HepG2 (cell line): ENCODE data around the gene IL18R1. TPM values are rescaled to one million over a fixed set of nuclear protein-coding genes. Genes with fewer than 3 reads are reported as not detected.

ENCODE experiments used
- ATAC-seq: fragments of 200-7000 bp; cut with Tn5 transposase; 3 replicates; pipeline ENCODE4 v1.9.1; 2020; ENCODE audit warnings: mild to moderate bottlenecking, moderate library complexity
- Bru-seq: library from RNA; stranded (reverse); fragments of 400-500 nt; gene quantifications from one replicate; lab custom pipeline; 2021; lab: Mats Ljungman, UMichigan
- BruChase-seq, 2 experiments: library from RNA; stranded (reverse); fragments of 400-500 nt; gene quantifications; one replicate each; lab custom pipeline; 2021; lab: Mats Ljungman, UMichigan
- BruUV-seq: library from RNA; stranded (reverse); fragments of 400-500 nt; replicated peaks from 2 replicates; lab custom pipeline; 2021; lab: Mats Ljungman, UMichigan
- CTCF ChIA-PET: fragments of 300-600 bp; formaldehyde crosslinking; extraction: SDS; loops from one replicate; lab custom pipeline; 2021; ENCODE audit warnings: low total read pairs, inconsistent platforms, low intra/inter-chr PET ratio; lab: Yijun Ruan, JAX
- POLR2A ChIA-PET: fragments of 350-600 bp; sonication (Branson Sonifier 250); formaldehyde crosslinking; loops from one replicate; lab custom pipeline; 2020; ENCODE audit warnings: antibody characterized with exemption, inconsistent platforms; lab: Yijun Ruan, JAX
- DNase-seq: peaks from one replicate; pipeline ENCODE4 v3.0.0-alpha.2; 2015; ENCODE audit warnings: low spot score
- FAIRE-seq: peaks from 3 replicates; lab custom pipeline; 2011; peaks lifted over from hg19 to GRCh38; lab: Jason Lieb, UNC
- H2AFZ ChIP-seq: one replicate; pipeline ENCODE4 v1.6.1; 2011; ENCODE audit warnings: low read length, inconsistent platforms
- H3K27ac ChIP-seq: fragments of 300-600 bp; 3 replicates; pipeline ENCODE4 v1.8.0; 2011; ENCODE audit warnings: mixed run types, mild to moderate bottlenecking, mixed read lengths, low read length, inconsistent platforms; ENCODE audit not compliant: insufficient read depth; ENCODE audit errors: extremely low read length
- H3K27me3 ChIP-seq, 2 experiments: fragments of 200-600 bp in 1 of 2; 2 replicates in 1 of 2; 3 replicates in 1 of 2; pipeline versions ENCODE4 v1.6.0 to v1.8.0; 2011; ENCODE audit warnings: low read length in 2 of 2, mild to moderate bottlenecking in 2 of 2, moderate library complexity in 2 of 2, inconsistent platforms in 1 of 2; ENCODE audit not compliant: insufficient read depth in 2 of 2, control insufficient read depth in 1 of 2
- H3K36me3 ChIP-seq, 2 experiments: fragments of 200-600 bp in 1 of 2; replicated peaks in 1 of 2; 2 replicates in 1 of 2; 3 replicates in 1 of 2; pipeline versions ENCODE4 v1.5.1 to v1.8.0; 2011; ENCODE audit warnings: low read length in 2 of 2, inconsistent platforms in 1 of 2; ENCODE audit not compliant: insufficient read depth in 2 of 2, control insufficient read depth in 1 of 2
- H3K4me1 ChIP-seq: 2 replicates; pipeline ENCODE4 v1.5.1; 2012; ENCODE audit warnings: low read length, inconsistent platforms; ENCODE audit not compliant: insufficient read depth
- H3K4me2 ChIP-seq: 2 replicates; pipeline ENCODE4 v1.6.0; 2011; ENCODE audit warnings: low read depth, low read length, inconsistent platforms
- H3K4me3 ChIP-seq, 3 experiments: fragments of 200-600 bp in 1 of 3; sonication (generic), shearing (Covaris generic) in 1 of 3; replicated peaks in 1 of 3; 2 replicates each; pipeline ENCODE4 v1.5.1; 2011 to 2016; ENCODE audit warnings: low read length in 3 of 3, inconsistent platforms in 2 of 3, low read depth in 2 of 3, mild to moderate bottlenecking in 2 of 3, control low read depth in 1 of 3, mixed read lengths in 1 of 3; ENCODE audit not compliant: insufficient read depth in 1 of 3
- H3K79me2 ChIP-seq: one replicate; pipeline ENCODE4 v1.6.1; 2011; ENCODE audit warnings: low read length, inconsistent platforms; ENCODE audit not compliant: insufficient read depth
- H3K9ac ChIP-seq: 2 replicates; pipeline ENCODE4 v1.6.0; 2011; ENCODE audit warnings: mild to moderate bottlenecking, low read depth, low read length, inconsistent platforms; ENCODE audit not compliant: insufficient read depth
- H3K9me3 ChIP-seq: 2 replicates; pipeline ENCODE4 v1.5.1; 2012; ENCODE audit warnings: mild to moderate bottlenecking, low read length
- H4K20me1 ChIP-seq: 2 replicates; pipeline ENCODE4 v1.6.0; 2011; ENCODE audit warnings: inconsistent platforms, mild to moderate bottlenecking, low read length, moderate library complexity; ENCODE audit not compliant: insufficient read depth
- AKAP8 ChIP-seq: sonication (generic); formaldehyde crosslinking; IDR thresholded peaks from 2 replicates; pipeline ENCODE4 v1.5.1; 2020; ENCODE audit warnings: mild to moderate bottlenecking, missing genetic modification reagents
- ATF6 ChIP-seq: sonication (generic); formaldehyde crosslinking; conservative IDR thresholded peaks from 2 replicates; pipeline ENCODE4 v1.4.0; 2020; ENCODE audit warnings: missing genetic modification reagents
- KDM3A ChIP-seq: IDR thresholded peaks from 2 replicates; pipeline ENCODE4 v1.6.1; 2018; ENCODE audit warnings: low read depth, missing compliant biosample characterization
- KLF13 ChIP-seq: sonication (generic); formaldehyde crosslinking; IDR thresholded peaks from 2 replicates; pipeline ENCODE4 v1.4.0; 2020; ENCODE audit warnings: mild to moderate bottlenecking, missing genetic modification reagents
- MATR3 ChIP-seq: sonication (generic); formaldehyde crosslinking; IDR thresholded peaks from 2 replicates; pipeline ENCODE4 v1.4.0; 2020; ENCODE audit warnings: missing genetic modification reagents
- MXI1 ChIP-seq: IDR thresholded peaks from 3 replicates; pipeline ENCODE4 v1.6.1; 2012; ENCODE audit warnings: low read depth, low read length, inconsistent platforms, borderline replicate concordance
- SALL1 ChIP-seq: sonication (generic); formaldehyde crosslinking; IDR thresholded peaks from 2 replicates; pipeline ENCODE4 v1.8.0; 2022; ENCODE audit warnings: mild to moderate bottlenecking, missing genetic modification reagents
- STAT6 ChIP-seq: sonication (generic); formaldehyde crosslinking; IDR thresholded peaks from 2 replicates; pipeline ENCODE4 v1.4.0; 2020; ENCODE audit warnings: missing genetic modification reagents, mild to moderate bottlenecking, borderline replicate concordance
- ZNF33B ChIP-seq: sonication (generic); formaldehyde crosslinking; IDR thresholded peaks from 2 replicates; pipeline ENCODE4 v1.5.1; 2020; ENCODE audit warnings: mild to moderate bottlenecking, missing genetic modification reagents
- ZNF557 ChIP-seq: sonication (generic); formaldehyde crosslinking; IDR thresholded peaks from 2 replicates; pipeline ENCODE4 v1.4.0; 2020; ENCODE audit warnings: missing genetic modification reagents
- ZNF619 ChIP-seq: sonication (generic); formaldehyde crosslinking; IDR thresholded peaks from 2 replicates; pipeline ENCODE4 v1.4.0; 2020; ENCODE audit warnings: mild to moderate bottlenecking, missing genetic modification reagents
- ZSCAN21 ChIP-seq: sonication (generic); formaldehyde crosslinking; IDR thresholded peaks from 2 replicates; pipeline ENCODE4 v1.8.0; 2022; ENCODE audit warnings: mild to moderate bottlenecking, missing genetic modification reagents, moderate library complexity, borderline replicate concordance
- WGBS: methylation state at CpG from one replicate; pipeline ENCODE4 v1.1.6; 2017; ENCODE audit warnings: low lambda C conversion rate; 5-methylcytosine and 5-hydroxymethylcytosine counted together
- in situ Hi-C: cut with HindIII; loops from 2 replicates; pipeline ENCODE4 v1.10.0; 2017; ENCODE audit warnings: low pct_unique_long_range_greater_than_20kb; ENCODE audit not compliant: extremely low pct_ligation_motif_present
- intact Hi-C: fragments of 100-400 bp; cut with micrococcal nuclease; formaldehyde crosslinking; loops from one replicate; pipeline ENCODE4 v1.10.0; 2022; ENCODE audit not compliant: unreplicated experiment
- long read RNA-seq, 2 experiments: library from RNA in 1 of 2; library from polyadenylated mRNA in 1 of 2; stranded (forward) in 1 of 2; unstranded in 1 of 2; transcript quantifications; one replicate each; pipeline ENCODE4 v2.0.0, GENCODE V29; 2019 to 2022
- polyA minus RNA-seq, 3 experiments: library from RNA; depleted of rRNA, polyadenylated mRNA; stranded (reverse); fragments of >200 nt; gene quantifications; 2 replicates each; pipeline ENCODE4 v1.2.3, GENCODE V29; 2011; ENCODE audit warnings: low replicate concordance in 1 of 3
- polyA plus RNA-seq, 8 experiments: library from polyadenylated mRNA; depleted of rRNA in 3 of 8; stranded (reverse) in 7 of 8; unstranded in 1 of 8; fragments of >200 nt; fragmentation: Illumina TruSeq in 4 of 8; extraction: Trizol in 4 of 8; gene quantifications; 2 replicates each; pipeline versions ENCODE4 v1.2.1 to v1.2.3, GENCODE V29; 2011 to 2016; ENCODE audit warnings: low read depth in 4 of 8, missing spikeins in 1 of 8, mixed read lengths in 1 of 8; ENCODE audit not compliant: insufficient read depth in 1 of 8
- total RNA-seq, 5 experiments: library from RNA; depleted of rRNA; stranded (reverse); fragments of >200 nt; fragmentation: Illumina TruSeq; extraction: Trizol; gene quantifications; 2 replicates each; pipeline ENCODE4 v1.2.3, GENCODE V29; 2016; ENCODE audit warnings: low read depth in 1 of 5

Gene IL18R1
- total RNA-seq (2016; rRNA removed; fragmentation: Illumina TruSeq; extraction: Trizol) = 0.04 TPM in 1 of 2 replicates, not detected in the other
- not detected in 2 replicates for total RNA-seq (2016; cell fraction: cytosol; rRNA removed; fragmentation: Illumina TruSeq; extraction: Trizol; ENCODE audit: low read depth)
- total RNA-seq (2016; cell fraction: insoluble cytoplasmic fraction; rRNA removed; fragmentation: Illumina TruSeq; extraction: Trizol) = 0.28 TPM in 1 of 2 replicates, not detected in the other
- total RNA-seq (2016; cell fraction: membrane; rRNA removed; fragmentation: Illumina TruSeq; extraction: Trizol) = 0.09 TPM in 1 of 2 replicates, not detected in the other
- 0.25 TPM in 1 of 2 replicates, not detected in the other for total RNA-seq (2016; cell fraction: nucleus; rRNA removed; fragmentation: Illumina TruSeq; extraction: Trizol)
- polyA plus RNA-seq (2011; rRNA removed) = 0.01 and 0.08 TPM in 2 replicates
- polyA plus RNA-seq (2011; cell fraction: cytosol; rRNA removed) = 0.09 TPM in 2 replicates
- polyA plus RNA-seq (2011; cell fraction: nucleus; rRNA removed) = 0.17 TPM in 1 of 2 replicates, not detected in the other
- polyA plus RNA-seq (2012) = 0.20 TPM in 1 of 2 replicates, not detected in the other
- polyA plus RNA-seq (2016; cell fraction: cytosol; fragmentation: Illumina TruSeq; extraction: Trizol; ENCODE audit: low read depth) = 0.05 TPM in 1 of 2 replicates, not detected in the other
- polyA plus RNA-seq (2016; cell fraction: insoluble cytoplasmic fraction; fragmentation: Illumina TruSeq; extraction: Trizol; ENCODE audit: low read depth) = 0.35 TPM in 1 of 2 replicates, not detected in the other
- 0.15 TPM in 1 of 2 replicates, not detected in the other for polyA plus RNA-seq (2016; cell fraction: membrane; fragmentation: Illumina TruSeq; extraction: Trizol; ENCODE audit: low read depth)
- 0.79 TPM in 1 of 2 replicates, not detected in the other for polyA plus RNA-seq (2016; cell fraction: nucleus; fragmentation: Illumina TruSeq; extraction: Trizol; ENCODE audit: insufficient read depth, low read depth)
- polyA minus RNA-seq (2011; rRNA and poly(A)+ RNA removed; ENCODE audit: low replicate concordance) = 0.20 and 1.2 TPM in 2 replicates
- polyA minus RNA-seq (2011; cell fraction: cytosol; rRNA and poly(A)+ RNA removed) = not detected in 2 replicates
- polyA minus RNA-seq (2011; cell fraction: nucleus; rRNA and poly(A)+ RNA removed) = 0.12 and 1.4 TPM in 2 replicates
- percentile 32 among the genes with signal in this experiment for Bru-seq, nascent RNA
- BruChase-seq, experiment 1, labeled RNA remaining after a 6-hour chase = percentile 24 among the genes with signal in this experiment
- percentile 30 among the genes with signal in this experiment for BruChase-seq, experiment 2, labeled RNA remaining after a 2-hour chase
- long read RNA-seq, experiment 1 = 0 reads
- long read RNA-seq, experiment 2, partial matches to known transcripts = 0 of 1 reads
- long read RNA-seq, experiment 2, other reads (novel, unspliced or antisense) = 1 of 1 reads

GRCh38 chr2:102355526-102356380, at the start of gene IL18R1:
IL18R1 (plus strand) TSS chr2:102355796; CDS start chr2:102362661, 6,865 bp downstream.
- intact Hi-C loops (loop anchor here (2.0 to 10.0 kb wide), 5 partner anchors 87 to 471 kb away; no protein-coding TSS in a partner anchor), in situ Hi-C loops (loop anchor here (5.0 to 10.0 kb wide), 2 partner anchors 103 to 361 kb away; partner anchors contain the start of gene IL1R2)
- H3K79me2 ChIP-seq = no peaks in the 10 kb centered on the region
- H3K4me3 ChIP-seq = peak within 1 kb of the TSS; percentile 55 to 77 (median 70)
- no peaks in the 10 kb centered on the region for H3K9me3 ChIP-seq
- H2AFZ ChIP-seq = no peak within 1 kb of the TSS
- H3K36me3 ChIP-seq = no peaks in the 10 kb centered on the region
- BruUV-seq = no TSS peak
- H3K4me2 ChIP-seq = peak within 1 kb of the TSS; percentile 92
- H3K4me1 ChIP-seq = no peaks in the 10 kb centered on the region; the same call in 1 of the 2 replicates
- FAIRE-seq = no peak
- H3K9ac ChIP-seq = peak within 1 kb of the TSS; percentile 34; the same call in 1 of the 2 replicates
- CTCF ChIA-PET = interaction anchor here (0.7 to 1.8 kb wide), 5 partner anchors 104 to 472 kb away, joined by 3 to 8 read pairs (median 3); no protein-coding TSS in a partner anchor
- DNase-seq = peak; percentile 53
- H4K20me1 ChIP-seq = no peaks in the 10 kb centered on the region
- WGBS = 2% methylated on average over 50 of the region's 69 CpGs
- H3K27ac ChIP-seq = no peak within 1 kb of the TSS
- H3K27me3 ChIP-seq = peaks cover 2 to 18% of the 10 kb centered on the region in 2 experiments; a peak in 4 of 5 replicates
- peak; percentile 100 for ATAC-seq
- POLR2A ChIA-PET = interaction anchor here (0.7 kb wide), 1 partner anchor 214 kb away, joined by 3 read pairs; no protein-coding TSS in a partner anchor
- TF ChIP-seq ZNF619 (CRISPR knock-in tag) (peak; percentile 94), ATF6 (CRISPR knock-in tag) (no peak), MATR3 (no peak), STAT6 (CRISPR knock-in tag) (no peak), ZSCAN21 (CRISPR knock-in tag) (peak; percentile 42; the same call in 1 of the 2 replicates), KDM3A (CRISPR knock-in tag) (peak; percentile 73; the same call in 1 of the 2 replicates), KLF13 (CRISPR knock-in tag) (no peak), ZNF33B (CRISPR knock-in tag) (peak; percentile 74; the same call in 1 of the 2 replicates), MXI1 (peak; percentile 54; the same call in 1 of the 3 replicates), SALL1 (CRISPR knock-in tag) (peak; percentile 83), AKAP8 (0 out of 2 replicates have a peak, but pooled peaks have one; percentile 28), ZNF557 (0 out of 2 replicates have a peak, but pooled peaks have one; percentile 24)
